Measurements from ENCODE around the gene LHB. TPM values are rescaled to one million over a fixed set of nuclear protein-coding genes. Genes with fewer than 3 reads are reported as not detected.
"Not testable (repeated sequence)": the region's sequence is repeated elsewhere in the genome, so short reads cannot be mapped to it uniquely, and the experiment has no call there.

Gene LHB
- total RNA-seq, 1 donor from 2014 or later = 0.48 TPM

DNA sequence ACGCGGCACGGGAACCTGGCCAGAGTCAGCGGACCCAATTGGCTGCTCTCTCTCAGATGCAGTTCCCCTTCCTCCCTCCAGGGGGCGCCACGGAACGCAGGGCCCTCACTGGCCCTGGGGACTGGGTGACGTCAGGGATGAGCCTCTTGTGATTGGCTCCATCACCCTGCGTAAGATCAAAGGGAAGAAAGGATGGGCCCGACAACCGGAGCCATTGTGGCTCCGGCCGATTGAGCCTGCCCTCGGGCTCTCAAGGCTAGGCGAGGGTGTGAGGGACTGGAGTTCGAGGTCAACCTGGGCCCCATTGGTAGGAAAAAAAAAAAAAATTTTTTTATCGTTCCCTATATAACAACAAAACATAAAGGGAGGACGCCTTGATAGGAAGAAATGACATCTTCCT, 19.9 kb upstream of the LHB start, which contains the start of gene CGB1:
TSS of gene CGB1 (minus strand) at position 81 of the 400 bp plus-strand sequence. CDS start 184 bp downstream, outside the sequence.
- H3K9ac ChIP-seq (ENCODE audit: low read length); H3K36me3 Mint-ChIP-seq (ENCODE audit: low read depth, unreplicated experiment); H3K4me3 ChIP-seq (ENCODE audit: insufficient read depth, low read depth, low read length); H4K20me1 ChIP-seq (ENCODE audit: insufficient read depth, low read length); H3K27me3 Mint-ChIP-seq (ENCODE audit: low read depth, unreplicated experiment); H3K4me3 Mint-ChIP-seq (ENCODE audit: unreplicated experiment); H3K9me3 Mint-ChIP-seq (ENCODE audit: unreplicated experiment); H3K27me3 ChIP-seq (ENCODE audit: insufficient read depth, low read length); DNase-seq (ENCODE audit: low read depth); H3K9me3 ChIP-seq (ENCODE audit: insufficient read depth, low read depth, low read length); H3K79me2 ChIP-seq (ENCODE audit: insufficient read depth, low read length); H3K27ac ChIP-seq (ENCODE audit: low read depth, low read length); H3K4me2 ChIP-seq (ENCODE audit: low read length); FAIRE-seq; H2AFZ ChIP-seq (ENCODE audit: low read depth, low read length); H3K36me3 ChIP-seq (ENCODE audit: insufficient read depth, low read length); H3K27ac Mint-ChIP-seq (ENCODE audit: unreplicated experiment): not testable (repeated sequence)
- peaks cover 11% of the 10 kb centered on the region for H3K4me1 Mint-ChIP-seq (ENCODE audit: low read depth, unreplicated experiment)
- H3K4me1 ChIP-seq (ENCODE audit: insufficient read depth, low read length) = peaks cover 13% of the 10 kb centered on the region
- TF ChIP-seq, protein P1, sequence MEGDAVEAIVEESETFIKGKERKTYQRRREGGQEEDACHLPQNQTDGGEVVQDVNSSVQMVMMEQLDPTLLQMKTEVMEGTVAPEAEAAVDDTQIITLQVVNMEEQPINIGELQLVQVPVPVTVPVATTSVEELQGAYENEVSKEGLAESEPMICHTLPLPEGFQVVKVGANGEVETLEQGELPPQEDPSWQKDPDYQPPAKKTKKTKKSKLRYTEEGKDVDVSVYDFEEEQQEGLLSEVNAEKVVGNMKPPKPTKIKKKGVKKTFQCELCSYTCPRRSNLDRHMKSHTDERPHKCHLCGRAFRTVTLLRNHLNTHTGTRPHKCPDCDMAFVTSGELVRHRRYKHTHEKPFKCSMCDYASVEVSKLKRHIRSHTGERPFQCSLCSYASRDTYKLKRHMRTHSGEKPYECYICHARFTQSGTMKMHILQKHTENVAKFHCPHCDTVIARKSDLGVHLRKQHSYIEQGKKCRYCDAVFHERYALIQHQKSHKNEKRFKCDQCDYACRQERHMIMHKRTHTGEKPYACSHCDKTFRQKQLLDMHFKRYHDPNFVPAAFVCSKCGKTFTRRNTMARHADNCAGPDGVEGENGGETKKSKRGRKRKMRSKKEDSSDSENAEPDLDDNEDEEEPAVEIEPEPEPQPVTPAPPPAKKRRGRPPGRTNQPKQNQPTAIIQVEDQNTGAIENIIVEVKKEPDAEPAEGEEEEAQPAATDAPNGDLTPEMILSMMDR (IDR thresholded peaks at IDR 0.05; ENCODE audit: insufficient read depth, low read depth, low read length) = peak; percentile 20

DNA sequence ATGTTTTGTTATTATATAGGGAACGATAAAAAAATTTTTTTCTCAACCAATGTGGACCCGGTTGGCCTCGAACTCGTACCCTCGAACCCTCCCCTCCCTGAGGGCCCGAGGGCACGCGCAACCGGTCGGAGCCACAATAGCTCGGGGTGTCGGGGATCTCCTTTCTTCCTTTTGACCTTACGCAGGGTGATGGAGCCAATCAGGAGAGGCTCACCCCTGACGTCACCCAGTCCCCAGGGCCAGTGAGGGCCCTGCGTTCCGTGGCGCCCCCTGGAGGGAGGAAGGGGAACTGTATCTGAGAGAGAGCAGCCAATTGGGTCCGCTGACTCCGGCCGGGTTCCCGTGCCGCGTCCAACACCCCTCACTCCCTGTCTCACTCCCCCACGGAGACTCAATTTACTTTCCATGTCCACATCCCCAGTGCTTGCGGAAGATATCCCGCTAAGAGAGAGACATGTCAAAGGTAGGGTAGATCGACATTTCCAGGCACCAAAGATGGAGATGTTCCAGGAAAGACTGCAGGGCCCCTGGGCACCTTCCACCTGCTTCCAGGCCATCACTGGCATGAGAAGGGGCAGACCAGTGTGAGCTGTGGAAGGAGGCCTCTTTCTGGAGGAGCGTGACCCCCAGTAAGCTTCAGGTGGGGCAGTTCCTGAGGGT, 14.9 kb upstream of the LHB start, which contains the start of gene CGB2:
TSS of gene CGB2 (plus strand) at position 249 of the 660 bp plus-strand sequence. CDS start at position 455, 206 bp downstream.
- DNase-seq (ENCODE audit: low read depth); H3K4me1 Mint-ChIP-seq (ENCODE audit: low read depth, unreplicated experiment); H3K9ac ChIP-seq (ENCODE audit: low read length); H3K4me2 ChIP-seq (ENCODE audit: low read length); H3K9me3 ChIP-seq (ENCODE audit: insufficient read depth, low read depth, low read length); H3K36me3 ChIP-seq (ENCODE audit: insufficient read depth, low read length); H3K27ac ChIP-seq (ENCODE audit: low read depth, low read length); H3K4me3 ChIP-seq (ENCODE audit: insufficient read depth, low read depth, low read length); H4K20me1 ChIP-seq (ENCODE audit: insufficient read depth, low read length); FAIRE-seq; H3K36me3 Mint-ChIP-seq (ENCODE audit: low read depth, unreplicated experiment); H3K27me3 ChIP-seq (ENCODE audit: insufficient read depth, low read length); H3K27me3 Mint-ChIP-seq (ENCODE audit: low read depth, unreplicated experiment); H2AFZ ChIP-seq (ENCODE audit: low read depth, low read length); H3K4me3 Mint-ChIP-seq (ENCODE audit: unreplicated experiment); H3K79me2 ChIP-seq (ENCODE audit: insufficient read depth, low read length); H3K4me1 ChIP-seq (ENCODE audit: insufficient read depth, low read length); H3K9me3 Mint-ChIP-seq (ENCODE audit: unreplicated experiment): not testable (repeated sequence)
- H3K27ac Mint-ChIP-seq (ENCODE audit: unreplicated experiment) = peak within 1 kb of the TSS; percentile 26
- TF ChIP-seq, protein P1 (IDR thresholded peaks at IDR 0.05; ENCODE audit: insufficient read depth, low read depth, low read length) = peak; percentile 29

DNA sequence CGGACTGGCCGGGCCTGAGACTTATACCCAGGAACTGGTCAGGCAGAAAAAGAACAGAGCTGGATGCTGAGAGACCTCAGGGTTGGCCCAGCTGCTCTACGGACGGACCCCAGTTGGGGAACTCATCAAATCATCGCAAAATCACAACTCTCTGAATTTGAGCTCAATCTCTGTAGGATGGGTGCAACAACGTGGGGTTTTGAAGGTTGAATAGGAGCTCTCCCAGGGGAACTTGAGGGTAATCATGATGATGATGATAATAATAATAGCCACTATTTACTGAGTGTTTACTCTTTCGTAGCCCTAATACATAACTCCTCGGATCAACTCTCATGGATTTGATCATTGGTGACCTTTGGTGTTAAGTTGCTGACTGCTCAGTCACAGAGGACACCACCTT, 13.4 kb upstream of the LHB start:
- H3K79me2 ChIP-seq (ENCODE audit: insufficient read depth, low read length); FAIRE-seq; H4K20me1 ChIP-seq (ENCODE audit: insufficient read depth, low read length); H3K4me3 ChIP-seq (ENCODE audit: insufficient read depth, low read depth, low read length); H3K4me1 ChIP-seq (ENCODE audit: insufficient read depth, low read length); H3K36me3 ChIP-seq (ENCODE audit: insufficient read depth, low read length); H3K27ac ChIP-seq (ENCODE audit: low read depth, low read length); H3K27me3 Mint-ChIP-seq (ENCODE audit: low read depth, unreplicated experiment); H3K4me3 Mint-ChIP-seq (ENCODE audit: unreplicated experiment); H3K9me3 Mint-ChIP-seq (ENCODE audit: unreplicated experiment); H3K36me3 Mint-ChIP-seq (ENCODE audit: low read depth, unreplicated experiment); H2AFZ ChIP-seq (ENCODE audit: low read depth, low read length); H3K9ac ChIP-seq (ENCODE audit: low read length); H3K9me3 ChIP-seq (ENCODE audit: insufficient read depth, low read depth, low read length); H3K27me3 ChIP-seq (ENCODE audit: insufficient read depth, low read length); H3K4me2 ChIP-seq (ENCODE audit: low read length); DNase-seq (ENCODE audit: low read depth): not testable (repeated sequence)
- H3K4me1 Mint-ChIP-seq (ENCODE audit: low read depth, unreplicated experiment) = peaks cover 13% of the 10 kb centered on the region
- peak overlapping the region; percentile 98 for H3K27ac Mint-ChIP-seq (ENCODE audit: unreplicated experiment)

DNA sequence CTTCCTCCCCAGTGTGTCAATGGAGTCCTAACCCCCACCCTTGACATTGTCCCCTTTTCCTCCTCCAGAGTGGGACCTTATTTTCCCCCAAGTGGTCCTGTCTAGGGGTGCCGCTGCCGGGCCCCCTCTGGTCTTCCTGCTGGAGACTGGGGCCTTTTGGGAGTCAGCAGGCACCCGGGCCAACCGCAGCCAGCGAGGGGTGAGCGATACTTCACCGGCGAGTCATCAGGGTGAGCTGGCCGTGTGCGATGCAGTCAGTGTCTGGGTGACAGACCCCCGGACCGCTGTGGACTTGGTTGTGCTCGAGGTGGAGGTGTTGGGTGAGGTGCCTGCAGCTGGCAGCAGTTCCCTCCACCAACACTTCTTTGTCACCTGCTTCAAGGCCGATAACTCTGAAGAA, 12.9 kb upstream of the LHB start:
- not testable (repeated sequence) for H3K27me3 ChIP-seq (ENCODE audit: insufficient read depth, low read length); H3K27me3 Mint-ChIP-seq (ENCODE audit: low read depth, unreplicated experiment); H3K36me3 Mint-ChIP-seq (ENCODE audit: low read depth, unreplicated experiment); H2AFZ ChIP-seq (ENCODE audit: low read depth, low read length); H3K9ac ChIP-seq (ENCODE audit: low read length); H4K20me1 ChIP-seq (ENCODE audit: insufficient read depth, low read length); FAIRE-seq; H3K36me3 ChIP-seq (ENCODE audit: insufficient read depth, low read length); H3K9me3 Mint-ChIP-seq (ENCODE audit: unreplicated experiment); H3K4me1 ChIP-seq (ENCODE audit: insufficient read depth, low read length); H3K4me3 ChIP-seq (ENCODE audit: insufficient read depth, low read depth, low read length); H3K79me2 ChIP-seq (ENCODE audit: insufficient read depth, low read length); H3K9me3 ChIP-seq (ENCODE audit: insufficient read depth, low read depth, low read length)
- Mint-ChIP-seq H3K27ac (ENCODE audit: unreplicated experiment) (peak overlapping the region; percentile 98), H3K4me1 (ENCODE audit: low read depth, unreplicated experiment) (peaks cover 15% of the 10 kb centered on the region), H3K4me3 (ENCODE audit: unreplicated experiment) (peak overlapping the region; percentile 57)
- peak; percentile 40 for DNase-seq (ENCODE audit: low read depth)
- Histone ChIP-seq H3K27ac (ENCODE audit: low read depth, low read length) (peak overlapping the region; percentile 58), H3K4me2 (ENCODE audit: low read length) (peak overlapping the region; percentile 39)

DNA sequence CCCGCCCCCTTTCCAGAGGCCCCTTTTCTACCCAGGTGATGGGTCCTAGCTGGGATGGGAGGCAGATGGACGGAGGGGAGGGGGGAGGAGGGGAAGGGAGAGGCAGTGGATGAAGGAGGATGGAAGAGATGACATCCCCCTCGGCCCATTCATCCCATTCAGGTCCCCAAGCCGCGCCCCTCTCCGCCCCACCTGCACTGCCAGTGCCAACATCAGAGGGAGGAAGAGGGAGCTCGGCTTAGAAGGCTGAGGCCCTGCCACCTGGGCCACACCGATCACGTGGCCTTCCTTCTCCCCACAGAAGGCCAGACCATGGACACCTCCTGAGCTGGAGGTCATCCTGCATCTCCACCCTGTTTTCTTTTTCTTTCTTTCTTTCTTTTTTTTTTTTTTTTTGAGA, 11.8 kb upstream of the LHB start:
- not testable (repeated sequence) for H3K4me2 ChIP-seq (ENCODE audit: low read length); H3K27ac ChIP-seq (ENCODE audit: low read depth, low read length); H3K4me1 ChIP-seq (ENCODE audit: insufficient read depth, low read length); H4K20me1 ChIP-seq (ENCODE audit: insufficient read depth, low read length); H3K27me3 ChIP-seq (ENCODE audit: insufficient read depth, low read length); H3K9me3 ChIP-seq (ENCODE audit: insufficient read depth, low read depth, low read length); H3K79me2 ChIP-seq (ENCODE audit: insufficient read depth, low read length); H3K36me3 Mint-ChIP-seq (ENCODE audit: low read depth, unreplicated experiment); H3K9me3 Mint-ChIP-seq (ENCODE audit: unreplicated experiment); H3K9ac ChIP-seq (ENCODE audit: low read length); FAIRE-seq; H3K36me3 ChIP-seq (ENCODE audit: insufficient read depth, low read length); H3K4me3 ChIP-seq (ENCODE audit: insufficient read depth, low read depth, low read length); DNase-seq (ENCODE audit: low read depth); H2AFZ ChIP-seq (ENCODE audit: low read depth, low read length); H3K27me3 Mint-ChIP-seq (ENCODE audit: low read depth, unreplicated experiment); H3K4me3 Mint-ChIP-seq (ENCODE audit: unreplicated experiment)
- Mint-ChIP-seq H3K27ac (ENCODE audit: unreplicated experiment) (peak overlapping the region; percentile 98), H3K4me1 (ENCODE audit: low read depth, unreplicated experiment) (peaks cover 15% of the 10 kb centered on the region)

All from astrocyte (in vitro differentiated cells and primary cell).